Endodermal cell (in vitro differentiated cells): ENCODE data around the gene DOCK2. TPM values are rescaled to one million over a fixed set of nuclear protein-coding genes. Genes with fewer than 3 reads are reported as not detected.

Experiments used
- DNase-seq: peaks from one replicate; pipeline ENCODE4 v3.0.0-alpha.2; 2017
- H3K27ac ChIP-seq: 2 replicates; pipeline ENCODE4 v1.5.1; 2013; ENCODE audit warnings: mild to moderate bottlenecking, low read depth, low read length, moderate library complexity
- H3K27me3 ChIP-seq: 2 replicates; pipeline ENCODE4 v1.6.1; 2013; ENCODE audit warnings: mild to moderate bottlenecking, low read length, moderate library complexity; ENCODE audit not compliant: insufficient read depth, control insufficient read depth, poor library complexity, severe bottlenecking
- H3K36me3 ChIP-seq: 2 replicates; pipeline ENCODE4 v1.7.0; 2013; ENCODE audit warnings: mild to moderate bottlenecking, low read length, moderate library complexity; ENCODE audit not compliant: control insufficient read depth, insufficient read depth
- H3K4me1 ChIP-seq: one replicate; pipeline ENCODE4 v1.7.0; 2013; ENCODE audit warnings: low read length; ENCODE audit not compliant: control insufficient read depth, insufficient read depth
- H3K4me3 ChIP-seq: 2 replicates; pipeline ENCODE4 v1.5.1; 2013; ENCODE audit warnings: mild to moderate bottlenecking, low read length, moderate library complexity
- H3K9ac ChIP-seq: 2 replicates; pipeline ENCODE4 v1.6.1; 2013; ENCODE audit warnings: mild to moderate bottlenecking, low read length, moderate library complexity; ENCODE audit not compliant: poor library complexity, severe bottlenecking; ENCODE audit errors: extremely low read depth
- H3K9me3 ChIP-seq: 2 replicates; pipeline ENCODE4 v1.6.1; 2013; ENCODE audit warnings: mild to moderate bottlenecking, low read length, moderate library complexity; ENCODE audit not compliant: control insufficient read depth
- H3K27ac Mint-ChIP-seq: 2 replicates; pipeline ENCODE4 v1.8.0; 2020; ENCODE audit warnings: mixed read lengths
- H3K27me3 Mint-ChIP-seq: 2 replicates; pipeline ENCODE4 v1.8.0; 2021; ENCODE audit warnings: mild to moderate bottlenecking, mixed read lengths; ENCODE audit not compliant: insufficient read depth
- H3K36me3 Mint-ChIP-seq: 2 replicates; pipeline ENCODE4 v1.8.0; 2020; ENCODE audit warnings: low read depth, mixed read lengths
- H3K4me1 Mint-ChIP-seq: 2 replicates; pipeline ENCODE4 v1.8.0; 2020; ENCODE audit warnings: mixed read lengths
- H3K4me3 Mint-ChIP-seq: 2 replicates; pipeline ENCODE4 v1.8.0; 2020; ENCODE audit warnings: mild to moderate bottlenecking, moderate library complexity, mixed read lengths
- H3K9me3 Mint-ChIP-seq: 2 replicates; pipeline ENCODE4 v1.8.0; 2020; ENCODE audit warnings: mild to moderate bottlenecking, mixed read lengths
- CTCF ChIP-seq: fragments of 200-600 bp; sonication (generic); conservative IDR thresholded peaks from 2 replicates; pipeline ENCODE4 v1.5.0; 2021; ENCODE audit warnings: antibody characterized with exemption, mild to moderate bottlenecking
- WGBS, 2 experiments: methylation state at CpG; one replicate each; pipeline versions ENCODE4 v1.1.5 to v1.1.7; 2013; ENCODE audit warnings: missing lambda C conversion rate in 2 of 2, mixed read lengths in 1 of 2; ENCODE audit not compliant: insufficient coverage in 1 of 2, insufficient read length in 1 of 2; 5-methylcytosine and 5-hydroxymethylcytosine counted together
- total RNA-seq, 2 donors: library from RNA; stranded (reverse); fragmentation: NEBNext Ultra II Directional in 1 of 2; extraction: Animal tissue kit (Norgen Biotek cat#: 25700) in 1 of 2; gene quantifications; 2 replicates in 1 of 2; 3 replicates in 1 of 2; pipeline ENCODE4 v1.2.1, GENCODE V29; 2021

DOCK2 gene
- total RNA-seq, 2 donors from 2014 or later = 2.6 to 3.9 TPM

- Mint-ChIP-seq H3K4me1 (peaks cover 61% of the 10 kb centered on the region), H3K27me3 (no peaks in the 10 kb centered on the region), H3K4me3 (no peak overlapping the region), H3K9me3 (no peaks in the 10 kb centered on the region), H3K36me3 (no peaks in the 10 kb centered on the region), H3K27ac (no peak overlapping the region)
- 94% methylated on average over 5 to 9 of the region's 9 CpGs for WGBS, 2 experiments
- peak; percentile 11 for TF ChIP-seq CTCF
- Histone ChIP-seq H3K9ac (no peak overlapping the region), H3K36me3 (no peaks in the 10 kb centered on the region), H3K4me1 (peaks cover 18% of the 10 kb centered on the region), H3K27ac (no peak overlapping the region), H3K9me3 (no peaks in the 10 kb centered on the region), H3K27me3 (no peaks in the 10 kb centered on the region), H3K4me3 (no peak overlapping the region)
- no peak for DNase-seq
Observed at GRCh38 chr5:169795338-169795737, 158.3 kb downstream of the DOCK2 start.

- no peak overlapping the region for H3K4me3 ChIP-seq
- DNase-seq = no peak
- no peaks in the 10 kb centered on the region for H3K27me3 ChIP-seq
- no peaks in the 10 kb centered on the region for H3K9me3 Mint-ChIP-seq
- no peak overlapping the region for H3K9ac ChIP-seq
- WGBS, 2 experiments = 97 to 100% methylated on average over 2 of the region's 2 CpGs
- TF ChIP-seq CTCF = no peak
- H3K4me1 Mint-ChIP-seq = peaks cover 52% of the 10 kb centered on the region
- H3K4me1 ChIP-seq = peaks cover 22% of the 10 kb centered on the region
- H3K9me3 ChIP-seq = no peaks in the 10 kb centered on the region
- no peaks in the 10 kb centered on the region for H3K36me3 Mint-ChIP-seq
- H3K4me3 Mint-ChIP-seq = no peak overlapping the region
- H3K27ac ChIP-seq = no peak overlapping the region
- H3K36me3 ChIP-seq = no peaks in the 10 kb centered on the region
- H3K27ac Mint-ChIP-seq = no peak overlapping the region
- H3K27me3 Mint-ChIP-seq = no peaks in the 10 kb centered on the region
Observed at GRCh38 chr5:169796731-169797130, 159.7 kb downstream of the DOCK2 start.

- Mint-ChIP-seq H3K4me1 (peaks cover 46% of the 10 kb centered on the region), H3K9me3 (no peaks in the 10 kb centered on the region), H3K27me3 (no peaks in the 10 kb centered on the region), H3K27ac (no peak overlapping the region), H3K36me3 (no peaks in the 10 kb centered on the region), H3K4me3 (no peak overlapping the region)
- Histone ChIP-seq H3K36me3 (no peaks in the 10 kb centered on the region), H3K4me1 (peaks cover 16% of the 10 kb centered on the region), H3K9ac (no peak overlapping the region), H3K4me3 (no peak overlapping the region), H3K9me3 (no peaks in the 10 kb centered on the region), H3K27ac (no peak overlapping the region), H3K27me3 (no peaks in the 10 kb centered on the region)
- DNase-seq = no peak
- no peak for TF ChIP-seq CTCF
- WGBS, 2 experiments = 96 to 100% methylated on average over 2 of the region's 2 CpGs
Observed at GRCh38 chr5:169797577-169797976, 160.5 kb downstream of the DOCK2 start.
